Measurements from ENCODE around the gene ERICH4.
"Not testable (repeated sequence)": the region's sequence is repeated elsewhere in the genome, so short reads cannot be mapped to it uniquely, and the experiment has no call there.

The ERICH4 gene

DNA sequence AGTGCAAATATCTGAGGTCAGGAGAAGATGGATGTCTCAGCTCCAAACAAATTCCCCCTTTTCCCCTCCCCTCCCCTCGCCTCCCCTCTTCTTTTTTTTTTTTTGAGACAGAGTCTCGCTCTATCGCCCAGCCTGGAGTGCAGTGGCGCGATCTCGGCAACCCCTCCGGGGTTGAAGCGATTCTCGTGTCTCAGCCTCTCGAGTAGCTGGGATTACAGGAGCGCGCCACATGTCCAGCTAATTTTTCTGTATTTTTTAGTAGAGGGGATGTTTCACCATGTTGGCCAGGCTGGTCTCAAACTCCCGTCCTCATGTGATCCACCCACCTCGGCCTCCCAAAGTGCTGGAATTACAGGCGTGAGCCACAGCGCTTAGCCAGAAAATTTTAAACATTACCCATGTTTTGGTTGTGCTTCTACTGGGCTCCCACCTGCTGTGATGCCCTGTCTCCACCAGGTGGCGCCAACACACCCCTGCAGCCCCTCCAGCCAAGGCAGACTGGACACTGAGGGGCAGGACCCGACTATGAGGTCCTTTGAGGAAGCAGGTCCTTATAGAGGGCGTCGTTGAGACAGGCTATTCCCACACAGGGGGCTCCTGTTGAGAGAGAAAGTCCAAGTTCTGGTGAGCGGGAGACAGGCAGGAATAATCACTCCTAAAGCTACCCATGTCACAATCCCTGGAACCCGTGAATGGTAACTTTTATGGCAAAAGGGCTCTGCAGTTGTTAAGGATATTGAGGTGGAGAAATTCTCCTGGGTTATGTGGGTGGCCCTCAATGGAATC is 6.3 kb downstream of the ERICH4 start:
- H3K4me1 ChIP-seq (ENCODE audit: control insufficient read depth, insufficient read depth, low read length, unreplicated experiment), result no peaks in the 10 kb centered on the region
- peak overlapping the region; percentile 54; the same call in 1 of the 2 replicates for H3K4me3 ChIP-seq (ENCODE audit: low read depth, low read length)
- H3K27me3 ChIP-seq (ENCODE audit: insufficient read depth, low read length), result peaks cover 10% of the 10 kb centered on the region; the same call in 1 of the 2 replicates
- no peak overlapping the region for H3K27ac ChIP-seq (ENCODE audit: low read depth, low read length)
- no peaks in the 10 kb centered on the region for H3K79me2 ChIP-seq (ENCODE audit: control insufficient read depth, insufficient read depth, low read length, unreplicated experiment)
- no peak overlapping the region for H2AFZ ChIP-seq (ENCODE audit: low read length, unreplicated experiment)
- H3K36me3 ChIP-seq (ENCODE audit: insufficient read depth, low read length), result no peaks in the 10 kb centered on the region

DNA sequence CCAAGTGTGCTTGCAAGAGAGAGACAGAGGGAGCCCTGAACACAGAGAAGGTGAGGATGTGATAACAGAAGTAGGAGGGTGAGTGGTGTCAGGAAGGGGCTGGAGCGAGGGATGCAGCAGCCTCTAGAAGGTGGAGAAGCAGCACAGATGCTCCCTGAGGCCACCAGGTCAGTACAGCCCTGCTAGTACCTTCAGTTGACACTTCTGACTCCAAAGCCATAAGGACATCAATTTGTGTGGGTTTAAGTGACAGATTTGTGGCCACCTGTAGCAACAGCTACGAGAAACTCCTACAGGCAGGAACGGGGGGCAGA is 6.9 kb downstream of the ERICH4 start:
- H3K4me3 ChIP-seq (ENCODE audit: low read depth, low read length), result no peak overlapping the region
- no peaks in the 10 kb centered on the region for H3K36me3 ChIP-seq (ENCODE audit: insufficient read depth, low read length)
- H3K27me3 ChIP-seq (ENCODE audit: insufficient read depth, low read length), result peaks cover 12% of the 10 kb centered on the region; the same call in 1 of the 2 replicates
- H3K4me1 ChIP-seq (ENCODE audit: control insufficient read depth, insufficient read depth, low read length, unreplicated experiment), result no peaks in the 10 kb centered on the region
- H3K79me2 ChIP-seq (ENCODE audit: control insufficient read depth, insufficient read depth, low read length, unreplicated experiment), result no peaks in the 10 kb centered on the region
- H2AFZ ChIP-seq (ENCODE audit: low read length, unreplicated experiment), result no peak overlapping the region
- H3K27ac ChIP-seq (ENCODE audit: low read depth, low read length), result no peak overlapping the region

DNA sequence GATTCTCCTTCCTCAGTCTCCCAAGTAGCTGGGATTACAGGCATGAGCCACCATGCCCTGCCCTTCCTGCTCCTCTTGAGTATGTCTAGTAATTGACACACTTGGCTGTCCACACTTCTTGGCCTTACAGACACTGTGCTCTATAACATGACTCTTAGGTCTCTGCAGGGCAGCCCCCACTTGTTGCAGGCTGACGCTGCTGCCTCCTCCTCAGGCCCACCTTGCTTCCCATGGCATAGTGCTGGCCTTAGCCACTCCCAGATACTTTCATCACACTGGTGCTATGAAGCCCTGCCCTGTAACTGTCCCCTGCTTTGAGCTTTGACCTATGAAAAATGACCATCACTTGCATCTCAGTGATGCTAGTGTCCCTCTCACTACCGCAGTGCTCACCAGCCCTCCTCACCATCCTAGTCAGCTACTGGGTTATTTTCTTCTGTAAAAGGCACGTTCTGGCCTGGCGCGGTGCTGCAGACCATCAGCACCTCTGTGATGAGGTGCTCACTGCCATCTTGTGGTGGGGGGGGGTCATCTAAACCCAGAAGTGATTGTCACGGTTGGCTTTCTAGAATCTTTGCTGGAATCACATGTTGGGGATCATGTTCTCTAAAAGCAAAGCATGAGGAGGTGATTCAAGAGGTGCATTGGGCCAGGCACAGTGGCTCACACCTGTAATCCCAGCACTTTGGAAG is 9.8 kb downstream of the ERICH4 start:
- no peaks in the 10 kb centered on the region for H3K36me3 ChIP-seq (ENCODE audit: insufficient read depth, low read length)
- peaks cover 14% of the 10 kb centered on the region for H3K27me3 ChIP-seq (ENCODE audit: insufficient read depth, low read length)
- no peak overlapping the region for H2AFZ ChIP-seq (ENCODE audit: low read length, unreplicated experiment)
- no peaks in the 10 kb centered on the region for H3K4me1 ChIP-seq (ENCODE audit: control insufficient read depth, insufficient read depth, low read length, unreplicated experiment)
- H3K4me3 ChIP-seq (ENCODE audit: low read depth, low read length), result no peak overlapping the region
- H3K27ac ChIP-seq (ENCODE audit: low read depth, low read length), result no peak overlapping the region
- H3K79me2 ChIP-seq (ENCODE audit: control insufficient read depth, insufficient read depth, low read length, unreplicated experiment), result no peaks in the 10 kb centered on the region

DNA sequence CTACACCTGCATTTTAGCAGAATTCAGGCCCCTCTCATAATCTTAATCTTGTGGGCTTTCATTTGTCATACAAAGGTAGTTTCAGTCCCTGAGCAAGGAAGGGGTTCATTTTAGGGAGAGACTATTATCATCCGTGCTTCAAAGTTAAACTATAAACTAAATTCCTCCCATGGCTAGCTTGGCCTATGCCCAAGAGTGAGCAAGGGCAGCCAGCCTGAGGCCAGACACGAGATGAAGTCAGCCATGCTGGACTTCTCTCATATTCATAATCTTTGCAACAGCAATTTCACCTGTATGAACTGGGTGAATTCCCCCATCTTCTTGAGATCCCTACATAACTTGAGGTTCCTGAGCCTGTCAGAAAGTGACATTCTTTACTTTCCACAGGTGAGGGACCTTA is 13.0 kb downstream of the ERICH4 start:
- Histone ChIP-seq H3K79me2 (ENCODE audit: control insufficient read depth, insufficient read depth, low read length, unreplicated experiment) (no peaks in the 10 kb centered on the region), H3K27me3 (ENCODE audit: insufficient read depth, low read length) (peaks cover 36% of the 10 kb centered on the region), H3K27ac (ENCODE audit: low read depth, low read length) (no peak overlapping the region), H3K4me3 (ENCODE audit: low read depth, low read length) (no peak overlapping the region), H2AFZ (ENCODE audit: low read length, unreplicated experiment) (no peak overlapping the region), H3K36me3 (ENCODE audit: insufficient read depth, low read length) (no peaks in the 10 kb centered on the region), H3K4me1 (ENCODE audit: control insufficient read depth, insufficient read depth, low read length, unreplicated experiment) (no peaks in the 10 kb centered on the region)

DNA sequence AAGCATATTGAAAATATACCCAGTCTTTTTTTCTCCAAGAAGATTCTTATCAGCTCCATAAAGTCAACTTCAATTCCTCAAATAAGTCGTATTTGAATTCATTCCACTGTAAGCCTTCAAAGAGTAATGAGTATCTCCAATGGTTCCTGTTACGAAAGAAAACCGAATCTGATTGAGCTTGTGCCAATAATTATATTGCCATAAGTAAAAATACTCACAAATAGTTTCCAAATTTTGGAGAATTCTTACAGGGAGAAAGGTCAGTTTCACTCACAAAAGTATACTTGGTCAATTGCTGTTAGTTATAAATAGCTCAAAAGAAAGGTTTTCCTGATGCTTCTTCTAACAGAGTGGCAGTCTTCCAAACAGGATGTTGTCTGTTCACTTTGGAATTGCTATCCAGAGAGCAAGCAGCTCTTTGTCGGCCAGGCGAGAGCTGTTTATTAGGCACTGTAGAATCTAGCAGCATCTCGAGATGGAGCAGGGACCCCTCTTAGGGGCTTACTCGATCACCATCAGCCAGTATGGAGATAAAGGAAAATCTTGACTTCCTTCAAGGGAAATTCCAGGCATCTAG is 13.5 kb downstream of the ERICH4 start:
- Histone ChIP-seq H3K36me3 (ENCODE audit: insufficient read depth, low read length) (no peaks in the 10 kb centered on the region), H3K27ac (ENCODE audit: low read depth, low read length) (no peak overlapping the region)

DNA sequence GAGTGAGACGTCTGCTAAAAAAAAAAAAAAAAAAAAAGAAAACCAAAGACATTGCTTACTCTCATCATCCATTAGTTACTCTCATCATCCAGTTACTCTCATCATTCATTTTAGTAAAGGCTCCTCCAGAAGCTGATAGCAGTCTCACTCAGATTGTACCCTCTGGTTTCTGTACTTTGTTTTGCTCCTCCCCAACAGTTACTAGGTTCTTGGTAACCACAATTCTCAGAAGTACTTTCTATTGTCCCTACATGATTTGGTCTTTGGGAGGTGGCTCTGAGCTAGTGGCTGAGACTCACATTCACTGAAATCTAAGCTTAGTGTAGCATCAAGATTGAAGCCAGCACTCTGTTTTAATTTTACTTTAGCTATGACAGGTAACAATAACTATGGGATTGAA is 14.3 kb downstream of the ERICH4 start:
- no peak overlapping the region for H2AFZ ChIP-seq (ENCODE audit: low read length, unreplicated experiment)
- H3K27ac ChIP-seq (ENCODE audit: low read depth, low read length), result no peak overlapping the region
- H3K79me2 ChIP-seq (ENCODE audit: control insufficient read depth, insufficient read depth, low read length, unreplicated experiment), result no peaks in the 10 kb centered on the region

More for the DNA sequence above, 13.5 kb downstream of the ERICH4 start:
- no peaks in the 10 kb centered on the region for H3K79me2 ChIP-seq (ENCODE audit: control insufficient read depth, insufficient read depth, low read length, unreplicated experiment)
- peak overlapping the region; percentile 6; the same call in 1 of the 2 replicates for H3K4me3 ChIP-seq (ENCODE audit: low read depth, low read length)
- H2AFZ ChIP-seq (ENCODE audit: low read length, unreplicated experiment), result no peak overlapping the region
- no peaks in the 10 kb centered on the region for H3K4me1 ChIP-seq (ENCODE audit: control insufficient read depth, insufficient read depth, low read length, unreplicated experiment)
- H3K27me3 ChIP-seq (ENCODE audit: insufficient read depth, low read length), result peaks cover 41% of the 10 kb centered on the region

DNA sequence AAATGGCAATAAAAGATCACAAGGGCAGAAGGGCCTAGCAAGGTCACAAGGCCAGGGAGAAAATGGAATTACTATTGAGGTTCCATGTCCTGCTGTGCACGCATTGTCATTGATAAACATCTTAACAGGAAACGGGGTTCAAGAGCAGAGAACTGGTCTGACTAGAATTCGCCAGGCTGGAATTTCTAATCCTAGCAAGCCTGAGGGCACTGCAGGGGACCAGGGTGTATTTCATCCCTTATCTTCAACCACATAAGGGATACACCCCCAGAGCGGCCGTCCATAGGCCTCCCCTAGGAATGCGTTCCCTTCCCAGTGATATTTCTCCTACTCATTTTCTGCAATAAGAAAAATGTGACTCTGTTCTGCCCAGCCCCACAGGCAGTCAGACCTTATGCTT is 19.5 kb downstream of the ERICH4 start:
- Histone ChIP-seq H3K27me3 (ENCODE audit: insufficient read depth, low read length) (peaks cover 84% of the 10 kb centered on the region), H3K4me1 (ENCODE audit: control insufficient read depth, insufficient read depth, low read length, unreplicated experiment) (no peaks in the 10 kb centered on the region), H3K36me3 (ENCODE audit: insufficient read depth, low read length) (no peaks in the 10 kb centered on the region), H2AFZ (ENCODE audit: low read length, unreplicated experiment) (no peak overlapping the region), H3K4me3 (ENCODE audit: low read depth, low read length) (no peak overlapping the region), H3K79me2 (ENCODE audit: control insufficient read depth, insufficient read depth, low read length, unreplicated experiment) (no peaks in the 10 kb centered on the region), H3K27ac (ENCODE audit: low read depth, low read length) (no peak overlapping the region)

More for the DNA sequence above, 14.3 kb downstream of the ERICH4 start:
- H3K27me3 ChIP-seq (ENCODE audit: insufficient read depth, low read length), result peaks cover 49% of the 10 kb centered on the region
- H3K36me3 ChIP-seq (ENCODE audit: insufficient read depth, low read length), result no peaks in the 10 kb centered on the region
- no peak overlapping the region for H3K4me3 ChIP-seq (ENCODE audit: low read depth, low read length)
- no peaks in the 10 kb centered on the region for H3K4me1 ChIP-seq (ENCODE audit: control insufficient read depth, insufficient read depth, low read length, unreplicated experiment)

DNA sequence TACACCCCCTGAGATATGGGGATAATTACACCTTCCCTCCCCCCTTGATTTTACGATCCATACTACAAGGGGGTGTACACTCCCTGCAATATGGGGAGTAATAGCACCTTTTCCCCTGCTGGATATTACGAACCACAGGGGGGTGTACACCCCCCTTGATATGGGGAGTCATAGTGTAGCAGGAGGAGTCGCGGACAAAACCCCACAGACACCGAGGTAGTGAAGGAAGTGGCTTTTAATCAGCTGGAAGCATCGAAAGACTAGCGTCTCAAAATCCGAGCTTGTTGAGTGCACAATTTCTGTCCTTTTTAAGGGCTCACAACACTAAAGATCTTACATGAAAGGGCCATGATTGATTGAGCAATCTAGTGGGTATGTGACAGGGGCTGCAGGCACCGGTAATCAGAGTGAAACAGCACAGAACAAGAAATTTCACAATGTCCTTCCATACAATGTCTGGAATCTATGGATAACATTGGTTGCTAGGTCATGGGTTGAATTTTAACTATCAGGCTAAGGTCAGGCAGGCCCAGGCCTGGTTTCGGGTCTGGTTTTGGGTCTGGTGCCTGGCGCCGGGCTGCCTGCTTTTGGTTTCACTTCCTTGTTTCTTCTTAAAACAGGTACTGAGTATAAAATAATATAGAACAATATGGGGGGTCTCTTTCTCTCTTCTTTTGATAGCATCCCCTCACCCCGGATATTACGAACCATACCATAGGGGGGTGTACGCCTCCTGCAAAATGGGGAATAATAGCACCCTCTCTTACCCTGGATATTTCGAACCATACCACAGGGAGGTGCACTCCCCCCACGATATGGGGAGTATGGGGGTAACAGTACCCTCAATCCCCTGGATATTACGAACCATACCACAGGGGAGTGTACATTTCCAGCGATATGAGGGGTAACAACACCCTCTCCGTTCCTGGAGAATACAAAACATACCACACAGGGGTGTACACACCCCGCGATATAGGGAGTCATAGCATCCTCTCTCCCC is 20.6 kb downstream of the ERICH4 start:
- not testable (repeated sequence) for H3K4me3 ChIP-seq (ENCODE audit: low read depth, low read length); H3K36me3 ChIP-seq (ENCODE audit: insufficient read depth, low read length); H3K4me1 ChIP-seq (ENCODE audit: control insufficient read depth, insufficient read depth, low read length, unreplicated experiment); H3K27ac ChIP-seq (ENCODE audit: low read depth, low read length); H2AFZ ChIP-seq (ENCODE audit: low read length, unreplicated experiment); H3K79me2 ChIP-seq (ENCODE audit: control insufficient read depth, insufficient read depth, low read length, unreplicated experiment)
- H3K27me3 ChIP-seq (ENCODE audit: insufficient read depth, low read length), result peaks cover 85% of the 10 kb centered on the region

DNA sequence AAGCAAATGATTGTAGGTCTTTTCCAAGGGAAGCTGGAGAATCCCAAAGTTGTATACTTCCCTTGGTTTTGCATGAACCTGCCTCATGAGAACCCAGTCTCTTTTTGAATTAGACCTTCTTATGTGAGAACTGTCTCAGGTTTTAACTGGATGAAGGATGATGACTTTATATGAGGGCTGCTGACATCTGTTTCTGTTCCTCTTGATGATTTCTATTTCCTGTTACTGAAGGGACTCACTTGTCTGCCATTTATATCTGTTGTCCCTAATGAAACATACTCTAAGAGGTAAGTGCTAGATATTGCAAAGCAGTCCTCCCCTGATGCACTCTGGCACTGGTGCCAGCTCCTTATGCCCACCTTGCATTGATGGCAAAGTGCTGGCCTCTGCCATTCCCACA is 33.6 kb downstream of the ERICH4 start:
- Histone ChIP-seq H3K4me3 (ENCODE audit: low read depth, low read length) (no peak overlapping the region), H3K4me1 (ENCODE audit: control insufficient read depth, insufficient read depth, low read length, unreplicated experiment) (no peaks in the 10 kb centered on the region), H3K27ac (ENCODE audit: low read depth, low read length) (no peak overlapping the region), H2AFZ (ENCODE audit: low read length, unreplicated experiment) (no peak overlapping the region), H3K27me3 (ENCODE audit: insufficient read depth, low read length) (peaks cover 17% of the 10 kb centered on the region; the same call in 1 of the 2 replicates), H3K79me2 (ENCODE audit: control insufficient read depth, insufficient read depth, low read length, unreplicated experiment) (no peaks in the 10 kb centered on the region), H3K36me3 (ENCODE audit: insufficient read depth, low read length) (no peaks in the 10 kb centered on the region)

DNA sequence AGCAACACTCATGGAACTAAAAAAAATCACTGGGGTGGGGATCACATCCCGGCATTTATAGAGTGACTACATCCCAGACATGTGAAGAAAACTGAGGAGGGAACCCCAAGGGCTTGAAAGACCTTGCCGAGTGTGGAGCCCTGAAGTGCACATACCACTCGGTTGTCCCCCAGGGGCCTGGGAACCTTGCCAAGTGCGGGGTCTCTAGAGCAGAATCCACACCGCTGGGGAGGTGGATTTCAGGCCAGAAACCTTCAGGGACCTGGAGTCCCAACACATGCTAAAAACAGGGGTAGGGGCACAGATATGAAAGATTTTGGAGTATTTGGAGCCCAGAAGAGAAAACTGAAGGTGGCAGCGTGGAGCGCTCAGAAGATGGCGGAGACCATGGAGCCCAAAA is 35.2 kb downstream of the ERICH4 start:
- H3K4me1 ChIP-seq (ENCODE audit: control insufficient read depth, insufficient read depth, low read length, unreplicated experiment), result no peaks in the 10 kb centered on the region
- H3K36me3 ChIP-seq (ENCODE audit: insufficient read depth, low read length), result no peaks in the 10 kb centered on the region
- H3K27ac ChIP-seq (ENCODE audit: low read depth, low read length), result no peak overlapping the region
- H3K79me2 ChIP-seq (ENCODE audit: control insufficient read depth, insufficient read depth, low read length, unreplicated experiment), result no peaks in the 10 kb centered on the region
- no peak overlapping the region for H3K4me3 ChIP-seq (ENCODE audit: low read depth, low read length)
- peaks cover 19% of the 10 kb centered on the region for H3K27me3 ChIP-seq (ENCODE audit: insufficient read depth, low read length)
- H2AFZ ChIP-seq (ENCODE audit: low read length, unreplicated experiment), result no peak overlapping the region

Measured in ACC112 (cell line).